Measurements from ENCODE around the gene TJAP1. TPM values are rescaled to one million over a fixed set of nuclear protein-coding genes. Genes with fewer than 3 reads are reported as not detected.
A peak's percentile ranks its signal among the peaks of the same experiment; 100 is the strongest.
"Not testable (repeated sequence)": the region's sequence is repeated elsewhere in the genome, so short reads cannot be mapped to it uniquely, and the experiment has no call there.

The TJAP1 gene
- total RNA-seq, 1 donor from 2014 or later = 43.4 TPM

DNA sequence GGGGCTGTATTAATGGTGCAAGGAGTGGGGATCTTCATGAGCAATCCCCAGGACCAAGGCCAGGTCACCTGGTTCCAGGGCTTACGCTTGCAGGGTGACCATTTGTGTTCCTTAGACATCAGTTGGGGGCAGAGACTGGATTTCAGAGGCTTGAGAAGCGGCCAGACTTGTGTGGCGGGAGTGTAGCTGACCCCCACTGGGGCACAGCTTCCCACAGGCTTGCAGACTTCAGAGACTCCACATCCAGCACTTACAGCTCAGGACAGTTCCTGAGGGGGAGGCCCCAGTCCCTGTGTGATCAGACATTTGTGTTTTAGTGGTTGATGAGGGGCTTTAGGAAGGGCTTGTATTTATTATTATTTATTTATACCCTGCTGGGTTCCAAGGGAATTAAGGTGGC is 15.3 kb downstream of the TJAP1 start:
- H3K4me1 Mint-ChIP-seq (ENCODE audit: low read depth) = peaks cover 35% of the 10 kb centered on the region
- no peaks in the 10 kb centered on the region for H3K27me3 Mint-ChIP-seq (ENCODE audit: insufficient read depth)
- H3K27ac Mint-ChIP-seq = no peak overlapping the region
- peaks cover 2% of the 10 kb centered on the region for H3K36me3 Mint-ChIP-seq (ENCODE audit: low read depth)
- DNase-seq (ENCODE audit: low spot score) = no peak
- intact Hi-C loops (cut with micrococcal nuclease) = no loop called here
- no peak overlapping the region for H3K4me3 Mint-ChIP-seq
- H3K9me3 Mint-ChIP-seq = no peaks in the 10 kb centered on the region

GRCh38 chr6:43493230-43493629 is 15.9 kb downstream of the TJAP1 start:
- Mint-ChIP-seq H3K4me1 (ENCODE audit: low read depth) (peaks cover 35% of the 10 kb centered on the region), H3K9me3 (no peaks in the 10 kb centered on the region), H3K27me3 (ENCODE audit: insufficient read depth) (no peaks in the 10 kb centered on the region), H3K27ac (no peak overlapping the region), H3K4me3 (no peak overlapping the region), H3K36me3 (ENCODE audit: low read depth) (peaks cover 2% of the 10 kb centered on the region)
- intact Hi-C loops (cut with micrococcal nuclease) = no loop called here
- DNase-seq (ENCODE audit: low spot score) = no peak

GRCh38 chr6:43493833-43494232 is 16.5 kb downstream of the TJAP1 start:
- H3K4me1 Mint-ChIP-seq (ENCODE audit: low read depth) = peaks cover 35% of the 10 kb centered on the region
- H3K4me3 Mint-ChIP-seq = no peak overlapping the region
- no peak for DNase-seq (ENCODE audit: low spot score)
- H3K27me3 Mint-ChIP-seq (ENCODE audit: insufficient read depth) = no peaks in the 10 kb centered on the region
- peaks cover 2% of the 10 kb centered on the region for H3K36me3 Mint-ChIP-seq (ENCODE audit: low read depth)
- no peaks in the 10 kb centered on the region for H3K9me3 Mint-ChIP-seq
- H3K27ac Mint-ChIP-seq = peak overlapping the region; percentile 34
- intact Hi-C loops (cut with micrococcal nuclease) = no loop called here

DNA sequence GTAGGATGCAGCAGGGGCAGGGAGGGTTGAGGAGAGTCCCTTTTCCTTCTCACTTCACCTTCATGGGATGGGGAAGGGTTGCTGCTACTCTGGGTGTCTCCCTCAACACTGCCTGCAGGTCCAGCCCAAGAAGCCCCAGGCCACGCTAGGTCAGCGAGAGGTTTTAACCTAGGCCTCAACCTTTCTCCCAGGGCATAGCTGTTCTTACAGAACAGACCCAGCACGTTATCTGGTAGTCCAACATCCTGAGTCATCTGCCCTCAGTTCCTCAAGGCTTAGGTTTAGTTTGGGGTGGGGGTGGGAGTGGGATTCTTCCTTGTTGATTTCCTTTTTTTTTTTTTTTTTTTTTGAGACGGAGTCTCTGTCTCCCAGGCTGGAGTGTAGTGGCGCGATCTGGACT is 17.0 kb downstream of the TJAP1 start:
- H3K9me3 Mint-ChIP-seq = no peaks in the 10 kb centered on the region
- no peak overlapping the region for H3K27ac Mint-ChIP-seq
- peaks cover 35% of the 10 kb centered on the region for H3K4me1 Mint-ChIP-seq (ENCODE audit: low read depth)
- H3K27me3 Mint-ChIP-seq (ENCODE audit: insufficient read depth) = no peaks in the 10 kb centered on the region
- intact Hi-C loops (cut with micrococcal nuclease) = no loop called here
- no peak overlapping the region for H3K4me3 Mint-ChIP-seq
- DNase-seq (ENCODE audit: low spot score) = no peak
- H3K36me3 Mint-ChIP-seq (ENCODE audit: low read depth) = peaks cover 3% of the 10 kb centered on the region

DNA sequence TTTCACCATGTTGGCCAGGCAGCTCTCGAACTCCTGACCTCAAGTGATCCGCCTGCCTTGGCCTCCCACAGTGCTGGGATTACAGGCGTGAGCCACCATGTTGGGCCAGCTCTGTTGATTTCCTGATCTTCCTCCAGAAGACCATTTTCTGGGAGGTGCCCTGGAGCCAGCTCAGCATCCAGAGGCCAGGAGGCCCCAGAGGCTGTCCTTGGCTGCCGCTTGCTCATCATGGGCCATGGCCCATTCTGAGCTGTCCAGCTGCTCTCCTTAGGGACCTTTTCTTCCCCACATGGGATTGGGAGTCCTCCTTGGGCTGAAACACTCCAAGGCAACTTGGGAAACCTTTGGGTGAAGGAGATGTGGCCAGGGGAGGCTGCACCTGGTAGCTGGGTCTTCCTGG is 17.4 kb downstream of the TJAP1 start:
- Mint-ChIP-seq H3K36me3 (ENCODE audit: low read depth) (peaks cover 7% of the 10 kb centered on the region), H3K9me3 (no peaks in the 10 kb centered on the region), H3K4me3 (no peak overlapping the region), H3K27ac (peak overlapping the region; percentile 21), H3K4me1 (ENCODE audit: low read depth) (peaks cover 35% of the 10 kb centered on the region), H3K27me3 (ENCODE audit: insufficient read depth) (no peaks in the 10 kb centered on the region)
- no peak for DNase-seq (ENCODE audit: low spot score)
- intact Hi-C loops (cut with micrococcal nuclease) = no loop called here

- DNase-seq (ENCODE audit: low spot score) = no peak
- Mint-ChIP-seq H3K4me1 (ENCODE audit: low read depth) (peaks cover 30% of the 10 kb centered on the region), H3K27ac (peak overlapping the region; percentile 40), H3K9me3 (no peaks in the 10 kb centered on the region), H3K27me3 (ENCODE audit: insufficient read depth) (no peaks in the 10 kb centered on the region), H3K4me3 (no peak overlapping the region), H3K36me3 (ENCODE audit: low read depth) (peaks cover 7% of the 10 kb centered on the region)
- intact Hi-C loops (cut with micrococcal nuclease) = no loop called here
Measured at GRCh38 chr6:43495409-43495941, 18.1 kb downstream of the TJAP1 start.

DNA sequence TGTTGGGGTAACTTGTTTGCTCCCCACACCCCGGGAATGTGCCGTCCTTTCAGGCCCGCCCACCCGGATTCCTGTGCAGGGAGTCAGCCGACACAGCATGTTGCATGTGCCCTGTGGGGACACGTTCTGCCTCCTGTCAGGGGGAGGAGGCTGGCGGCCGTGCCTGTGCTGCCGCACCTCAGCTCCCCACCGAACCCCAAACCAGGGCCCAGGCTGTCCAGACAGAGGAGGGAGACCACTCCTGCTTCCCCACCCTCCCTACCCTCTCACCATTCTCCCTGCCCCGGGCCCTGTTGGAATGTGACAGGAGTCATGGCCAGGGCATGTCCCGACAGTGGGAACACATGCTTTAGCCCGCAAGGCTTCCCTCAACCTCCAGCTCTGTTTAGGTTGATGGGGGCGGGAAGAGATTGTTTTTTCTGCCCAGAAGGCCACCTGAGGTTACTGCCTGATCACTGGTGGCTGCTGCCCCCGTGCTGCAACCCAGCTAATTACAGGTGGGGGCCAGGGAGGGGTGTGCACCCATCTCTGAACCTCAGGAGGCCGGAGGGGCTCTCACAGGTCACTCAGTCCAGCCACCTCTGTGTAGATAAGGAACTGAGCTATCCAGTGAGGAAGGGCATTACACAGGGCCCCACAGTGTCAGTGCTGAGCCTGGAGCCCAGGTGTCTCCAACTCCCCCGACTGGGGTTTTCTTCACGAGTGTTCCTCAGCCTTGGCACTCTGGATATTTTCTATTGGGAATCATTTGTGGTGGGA is 19.2 kb downstream of the TJAP1 start:
- H3K4me3 Mint-ChIP-seq = no peak overlapping the region
- no peak for DNase-seq (ENCODE audit: low spot score)
- H3K27ac Mint-ChIP-seq = no peak overlapping the region
- intact Hi-C loops (cut with micrococcal nuclease) = no loop called here
- H3K27me3 Mint-ChIP-seq (ENCODE audit: insufficient read depth) = no peaks in the 10 kb centered on the region
- peaks cover 13% of the 10 kb centered on the region for H3K36me3 Mint-ChIP-seq (ENCODE audit: low read depth)
- H3K4me1 Mint-ChIP-seq (ENCODE audit: low read depth) = peaks cover 29% of the 10 kb centered on the region
- H3K9me3 Mint-ChIP-seq = no peaks in the 10 kb centered on the region

- no peak for DNase-seq (ENCODE audit: low spot score)
- no peaks in the 10 kb centered on the region for H3K27me3 Mint-ChIP-seq (ENCODE audit: insufficient read depth)
- H3K4me3 Mint-ChIP-seq = no peak overlapping the region
- H3K27ac Mint-ChIP-seq = no peak overlapping the region
- peaks cover 29% of the 10 kb centered on the region for H3K4me1 Mint-ChIP-seq (ENCODE audit: low read depth)
- no peaks in the 10 kb centered on the region for H3K9me3 Mint-ChIP-seq
- H3K36me3 Mint-ChIP-seq (ENCODE audit: low read depth) = peaks cover 17% of the 10 kb centered on the region
- intact Hi-C loops (cut with micrococcal nuclease) = no loop called here
Measured at GRCh38 chr6:43497129-43497396, 19.7 kb downstream of the TJAP1 start.

DNA sequence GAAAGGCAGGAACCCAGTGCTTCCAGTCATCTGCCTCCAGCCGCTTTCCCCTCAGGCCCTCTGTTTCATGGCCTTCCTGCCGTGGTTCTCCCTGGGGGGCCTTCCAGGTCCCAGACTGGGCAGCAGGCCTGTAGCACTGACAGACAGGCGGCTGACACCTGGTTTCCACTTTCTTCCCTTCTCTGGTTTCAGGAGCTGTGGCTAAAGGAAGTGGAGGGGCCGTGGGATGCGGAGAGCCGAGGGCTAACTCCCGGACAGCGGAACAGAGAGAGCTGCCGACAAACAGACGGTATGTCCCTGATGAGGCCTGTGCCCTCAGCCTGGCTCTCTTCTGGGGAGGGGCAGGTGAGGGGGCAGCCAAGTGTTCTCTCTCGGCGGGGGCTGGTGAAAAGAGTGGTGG is 20.3 kb downstream of the TJAP1 start:
- H3K9me3 Mint-ChIP-seq = no peaks in the 10 kb centered on the region
- H3K27me3 Mint-ChIP-seq (ENCODE audit: insufficient read depth) = no peaks in the 10 kb centered on the region
- H3K27ac Mint-ChIP-seq = no peak overlapping the region
- no peak overlapping the region for H3K4me3 Mint-ChIP-seq
- no peak for DNase-seq (ENCODE audit: low spot score)
- H3K36me3 Mint-ChIP-seq (ENCODE audit: low read depth) = peaks cover 17% of the 10 kb centered on the region
- intact Hi-C loops (cut with micrococcal nuclease) = no loop called here
- peaks cover 24% of the 10 kb centered on the region for H3K4me1 Mint-ChIP-seq (ENCODE audit: low read depth)

DNA sequence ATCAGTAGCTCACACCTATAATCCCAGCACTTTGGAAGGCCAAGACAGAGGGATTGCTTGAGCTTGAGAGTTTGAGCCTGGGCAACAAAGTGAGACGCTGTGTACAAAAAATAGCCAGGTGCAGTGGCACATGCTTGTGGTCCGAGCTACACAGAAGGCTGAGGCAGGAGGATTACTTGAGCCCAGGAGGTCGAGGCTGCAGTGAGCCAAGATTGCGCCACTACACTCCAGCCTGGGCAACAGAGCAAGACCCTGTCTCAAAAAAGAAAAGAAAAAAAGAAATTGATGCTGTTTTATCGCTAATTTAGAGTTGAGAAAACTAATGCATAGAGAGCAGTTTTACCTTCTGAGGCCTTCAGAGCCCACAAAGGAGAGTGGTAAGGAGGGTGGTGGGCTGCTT is 20.9 kb downstream of the TJAP1 start:
- H3K27me3 Mint-ChIP-seq (ENCODE audit: insufficient read depth); DNase-seq (ENCODE audit: low spot score); intact Hi-C loops (cut with micrococcal nuclease); H3K4me3 Mint-ChIP-seq; H3K27ac Mint-ChIP-seq; H3K9me3 Mint-ChIP-seq: not testable (repeated sequence)
- Mint-ChIP-seq H3K4me1 (ENCODE audit: low read depth) (peaks cover 18% of the 10 kb centered on the region), H3K36me3 (ENCODE audit: low read depth) (peaks cover 17% of the 10 kb centered on the region)

DNA sequence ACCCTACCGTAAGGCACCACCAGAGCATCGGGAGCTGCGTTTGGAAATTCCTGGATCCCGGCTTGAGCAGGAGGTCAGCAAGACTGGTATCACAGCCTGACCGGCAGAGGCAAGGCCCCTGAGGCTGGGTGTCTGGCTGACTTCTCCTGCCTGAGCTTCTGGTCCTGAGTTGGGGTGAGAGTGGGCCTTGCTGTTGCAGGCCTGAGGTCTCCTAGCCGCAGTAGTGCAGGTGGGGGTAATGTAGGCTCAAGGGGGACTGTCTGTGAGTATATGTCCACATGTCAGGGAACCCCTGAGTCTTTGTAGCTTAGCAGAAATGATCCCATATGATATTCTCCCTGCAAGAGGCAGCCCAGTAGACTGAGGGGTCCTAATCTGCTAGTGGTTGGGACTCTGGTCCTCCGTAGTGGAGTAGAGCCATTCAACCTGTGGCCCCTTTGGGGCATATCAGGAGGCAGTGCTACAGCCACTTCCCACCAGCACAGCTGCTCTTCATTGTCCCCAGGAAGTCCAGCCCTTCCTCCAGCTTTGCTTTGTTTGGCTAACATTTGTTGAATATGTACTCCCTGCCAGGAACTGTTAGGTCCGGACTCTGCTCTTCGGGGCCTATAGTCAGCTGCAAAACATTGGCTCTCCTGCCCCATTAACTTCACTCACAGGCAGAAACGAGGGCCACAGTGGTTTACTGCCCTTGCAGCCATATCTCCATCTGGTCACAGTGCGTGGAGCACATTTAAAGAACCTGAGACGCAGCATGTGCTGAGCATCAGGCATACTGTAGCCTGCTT is 21.9 kb downstream of the TJAP1 start:
- no peak for DNase-seq (ENCODE audit: low spot score)
- Mint-ChIP-seq H3K4me3 (no peak overlapping the region), H3K27ac (peak overlapping the region; percentile 44), H3K4me1 (ENCODE audit: low read depth) (peaks cover 11% of the 10 kb centered on the region), H3K36me3 (ENCODE audit: low read depth) (peaks cover 19% of the 10 kb centered on the region), H3K9me3 (no peaks in the 10 kb centered on the region), H3K27me3 (ENCODE audit: insufficient read depth) (no peaks in the 10 kb centered on the region)
- intact Hi-C loops (cut with micrococcal nuclease) = no loop called here

GRCh38 chr6:43500921-43501320 is 23.6 kb downstream of the TJAP1 start:
- Mint-ChIP-seq H3K27ac (no peak overlapping the region), H3K4me1 (ENCODE audit: low read depth) (no peaks in the 10 kb centered on the region), H3K27me3 (ENCODE audit: insufficient read depth) (no peaks in the 10 kb centered on the region), H3K9me3 (no peaks in the 10 kb centered on the region), H3K36me3 (ENCODE audit: low read depth) (peaks cover 23% of the 10 kb centered on the region), H3K4me3 (no peak overlapping the region)
- no peak for DNase-seq (ENCODE audit: low spot score)
- intact Hi-C loops (cut with micrococcal nuclease) = no loop called here

DNA sequence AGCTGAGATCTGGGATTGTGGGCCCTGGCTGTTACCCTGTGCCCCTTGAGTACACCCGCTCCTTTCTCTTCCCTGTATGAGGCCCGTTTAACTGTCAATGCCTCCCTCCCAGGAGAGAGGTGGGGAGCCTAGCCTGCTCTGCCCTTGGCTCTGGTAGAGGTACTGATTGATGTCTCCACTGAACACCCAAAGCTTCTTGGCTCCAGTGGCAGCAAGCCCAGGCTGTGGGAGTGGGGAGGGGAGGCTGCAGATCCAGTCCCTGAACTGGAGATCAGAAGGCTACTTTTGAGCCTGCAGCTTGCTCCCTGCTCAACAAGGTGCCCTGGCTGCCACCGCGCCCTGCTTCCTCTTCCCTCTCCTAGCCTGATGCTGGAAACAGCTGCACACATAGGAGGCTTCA is 25.3 kb downstream of the TJAP1 start:
- H3K36me3 Mint-ChIP-seq (ENCODE audit: low read depth) = peaks cover 28% of the 10 kb centered on the region
- no peaks in the 10 kb centered on the region for H3K9me3 Mint-ChIP-seq
- peaks cover 1% of the 10 kb centered on the region for H3K27me3 Mint-ChIP-seq (ENCODE audit: insufficient read depth)
- intact Hi-C loops (cut with micrococcal nuclease) = no loop called here
- no peak overlapping the region for H3K27ac Mint-ChIP-seq
- H3K4me1 Mint-ChIP-seq (ENCODE audit: low read depth) = no peaks in the 10 kb centered on the region
- H3K4me3 Mint-ChIP-seq = no peak overlapping the region
- DNase-seq (ENCODE audit: low spot score) = no peak

Data from activated T-helper 1 cell treated with anti-CD3 and anti-CD28 coated beads, Interleukin-12 subunit alpha, Interleukin-12 subunit beta, Interleukin-2, Interleukin-4 antibody, amounts not matched to agents 30 ng/mL and 10 ng/mL and 1 ng/mL, durations not matched to agents 14 hours and 24 hours and 36 hours (primary cell).